Measurements from ENCODE around the gene KRTAP10-1.
"Not testable (repeated sequence)": the region's sequence is repeated elsewhere in the genome, so short reads cannot be mapped to it uniquely, and the experiment has no call there.

The KRTAP10-1 gene

GRCh38 chr21:44556879-44557278 lies 16.9 kb upstream of the KRTAP10-1 start:
- no peak overlapping the region for H3K27ac ChIP-seq
- TF ChIP-seq CTCF (conservative IDR thresholded peaks at IDR 0.05) (no peak), ZFX (IDR thresholded peaks at IDR 0.05) (no peak)

- no peak overlapping the region for H3K27ac ChIP-seq
- TF ChIP-seq CTCF (conservative IDR thresholded peaks at IDR 0.05) (no peak), ZFX (IDR thresholded peaks at IDR 0.05) (no peak)
Measured at GRCh38 chr21:44555200-44555875, 15.3 kb upstream of the KRTAP10-1 start.

- TF ChIP-seq CTCF (conservative IDR thresholded peaks at IDR 0.05), result no peak
- TF ChIP-seq ZFX (IDR thresholded peaks at IDR 0.05), result no peak
- H3K27ac ChIP-seq, result no peak overlapping the region
Measured at GRCh38 chr21:44552681-44553080, 12.7 kb upstream of the KRTAP10-1 start.

- H3K27ac ChIP-seq, result no peak overlapping the region
- TF ChIP-seq CTCF (conservative IDR thresholded peaks at IDR 0.05) (no peak), ZFX (IDR thresholded peaks at IDR 0.05) (no peak)
Measured at GRCh38 chr21:44552136-44552535, 12.1 kb upstream of the KRTAP10-1 start.

GRCh38 chr21:44551340-44551961 lies 11.5 kb upstream of the KRTAP10-1 start, which contains the start of gene KRTAP10-2:
Gene KRTAP10-2, minus strand, starts transcription at chr21:44551505. Its CDS starts 47 bp downstream, at chr21:44551458.
- no peak within 1 kb of the TSS for H3K27ac ChIP-seq
- TF ChIP-seq CTCF (conservative IDR thresholded peaks at IDR 0.05), result no peak
- TF ChIP-seq ZFX (IDR thresholded peaks at IDR 0.05), result no peak

GRCh38 chr21:44550807-44551206 lies 10.8 kb upstream of the KRTAP10-1 start:
- no peak overlapping the region for H3K27ac ChIP-seq
- TF ChIP-seq CTCF (conservative IDR thresholded peaks at IDR 0.05) (no peak), ZFX (IDR thresholded peaks at IDR 0.05) (no peak)

GRCh38 chr21:44550285-44550684 lies 10.3 kb upstream of the KRTAP10-1 start:
- H3K27ac ChIP-seq, result not testable (repeated sequence)
